ENCODE results near the gene SLC12A6. TPM values are rescaled to one million over a fixed set of nuclear protein-coding genes. Genes with fewer than 3 reads are reported as not detected.

Gene SLC12A6
- total RNA-seq, 1 donor from 2014 or later = 16.6 TPM

DNA sequence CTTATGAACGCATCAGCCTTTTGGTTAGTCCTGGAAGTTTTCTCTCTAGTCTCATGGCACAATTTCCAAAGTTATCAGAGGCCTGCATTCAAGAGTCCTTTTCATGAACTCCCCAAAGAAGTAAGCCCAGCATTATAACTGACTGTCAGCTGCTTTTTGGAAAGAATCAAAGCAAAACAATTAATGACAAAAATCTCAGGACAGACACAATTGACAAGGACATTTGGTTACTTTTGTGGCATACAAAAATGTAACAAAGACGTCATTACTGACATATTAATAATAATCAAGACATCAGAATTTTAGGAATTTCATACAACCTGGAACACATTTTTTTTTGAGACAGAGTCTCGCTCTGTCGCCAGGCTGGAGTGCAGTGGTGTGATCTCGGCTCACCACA lies 148.9 kb downstream of the SLC12A6 start:
- H3K27me3 Mint-ChIP-seq (ENCODE audit: low read depth) = no peaks in the 10 kb centered on the region

DNA sequence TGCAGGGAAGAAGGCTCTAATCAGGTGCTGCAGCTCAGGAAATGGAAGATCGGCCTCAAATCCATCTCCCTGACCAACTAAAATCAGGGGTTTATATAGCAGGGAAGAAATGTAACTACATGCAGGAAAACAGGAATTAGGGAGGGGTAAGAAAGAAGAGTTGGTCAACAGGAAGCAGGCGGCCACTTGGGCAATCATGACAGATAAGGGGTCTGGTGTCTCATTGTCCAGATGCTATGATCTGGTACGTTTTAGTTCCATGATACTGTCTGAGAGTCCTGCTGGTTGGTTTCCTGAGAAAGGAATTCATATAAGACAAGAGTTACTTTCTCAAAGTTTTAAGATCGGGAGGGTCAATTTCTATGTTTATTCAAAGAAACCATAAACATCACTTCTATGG lies 151.9 kb downstream of the SLC12A6 start:
- DNase-seq (ENCODE audit: low spot score) = no peak
- no peaks in the 10 kb centered on the region for H3K27me3 Mint-ChIP-seq (ENCODE audit: low read depth)
- H3K4me3 Mint-ChIP-seq (ENCODE audit: low read depth) = no peak overlapping the region
- H3K27ac Mint-ChIP-seq = no peak overlapping the region
- intact Hi-C loops (cut with micrococcal nuclease) = no loop called here
- peaks cover 2% of the 10 kb centered on the region for H3K4me1 Mint-ChIP-seq (ENCODE audit: low read depth)
- H3K9me3 Mint-ChIP-seq = no peaks in the 10 kb centered on the region
- peaks cover 34% of the 10 kb centered on the region for H3K36me3 Mint-ChIP-seq (ENCODE audit: low read depth)

More for the DNA sequence above, 148.9 kb downstream of the SLC12A6 start:
- Mint-ChIP-seq H3K9me3 (no peaks in the 10 kb centered on the region), H3K4me3 (ENCODE audit: low read depth) (no peak overlapping the region), H3K27ac (no peak overlapping the region), H3K4me1 (ENCODE audit: low read depth) (peaks cover 2% of the 10 kb centered on the region), H3K36me3 (ENCODE audit: low read depth) (peaks cover 31% of the 10 kb centered on the region)
- intact Hi-C loops (cut with micrococcal nuclease) = no loop called here
- DNase-seq (ENCODE audit: low spot score) = no peak

DNA sequence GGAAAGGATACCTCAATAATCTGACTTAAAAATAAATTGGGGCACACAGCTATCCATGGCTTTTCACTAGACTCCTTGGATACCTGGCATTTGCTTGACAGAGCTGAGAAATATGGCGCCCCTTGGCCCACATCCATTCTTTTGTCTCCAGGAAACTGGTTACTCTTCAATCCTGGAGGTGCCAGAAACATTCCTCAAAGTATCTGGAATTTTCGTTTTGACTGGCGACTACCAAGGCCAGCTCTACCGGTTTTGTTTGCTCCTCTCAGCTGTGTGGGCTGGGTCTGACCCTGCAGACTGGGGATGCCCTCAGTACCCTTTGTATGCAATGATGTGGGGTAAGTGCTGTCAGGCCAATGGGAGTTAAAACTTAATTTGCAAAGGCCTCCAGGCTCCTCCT lies 154.6 kb downstream of the SLC12A6 start:
- no peaks in the 10 kb centered on the region for H3K4me1 Mint-ChIP-seq (ENCODE audit: low read depth)
- no peak overlapping the region for H3K4me3 Mint-ChIP-seq (ENCODE audit: low read depth)
- no peak for DNase-seq (ENCODE audit: low spot score)
- intact Hi-C loops (cut with micrococcal nuclease) = no loop called here
- no peak overlapping the region for H3K27ac Mint-ChIP-seq
- H3K27me3 Mint-ChIP-seq (ENCODE audit: low read depth) = no peaks in the 10 kb centered on the region
- H3K36me3 Mint-ChIP-seq (ENCODE audit: low read depth) = peaks cover 30% of the 10 kb centered on the region
- no peaks in the 10 kb centered on the region for H3K9me3 Mint-ChIP-seq

Other genes with a start within 250 kb of the SLC12A6 start
- gene EMC7, start 235.9 kb downstream of the SLC12A6 start, total RNA-seq = 66.8 and 68.0 TPM in 2 replicates
- gene PGBD4, start 235.7 kb downstream of the SLC12A6 start, total RNA-seq = 3.4 and 3.7 TPM in 2 replicates
- 42.0 and 42.3 TPM in 2 replicates for gene KATNBL1, start 127.7 kb downstream of the SLC12A6 start, total RNA-seq
- 90.4 and 97.3 TPM in 2 replicates for gene EMC4, start 112.8 kb downstream of the SLC12A6 start, total RNA-seq
- gene NOP10, start 5.4 kb upstream of the SLC12A6 start, total RNA-seq = 227 and 232 TPM in 2 replicates
- gene NUTM1, start 5.5 kb upstream of the SLC12A6 start, total RNA-seq = not detected in 2 replicates
- 70.9 and 76.1 TPM in 2 replicates for gene LPCAT4, start 29.4 kb upstream of the SLC12A6 start, total RNA-seq
- 238 and 258 TPM in 2 replicates for gene GOLGA8A, start 100.0 kb upstream of the SLC12A6 start, total RNA-seq
- 215 and 222 TPM in 2 replicates for gene GOLGA8B, start 245.9 kb upstream of the SLC12A6 start, total RNA-seq

All from activated T-helper 2 cell treated with anti-CD3 and anti-CD28 coated beads, Interferon-gamma antibody, Interleukin-2, Interleukin-4, amounts not matched to agents 10 μg/mL and 5 μg/mL and 100 μg/mL, durations not matched to agents 14 hours and 24 hours and 36 hours (primary cell).